OCI-LY3 (cell line): ENCODE results near the gene CHRNA7.

ENCODE experiments used
- EZH2phosphoT487 ChIP-seq: fragments of 200-600 bp; shearing (Covaris generic); IDR thresholded peaks from 2 replicates; pipeline ENCODE4 v1.6.1; 2018; ENCODE audit warnings: antibody characterized with exemption, mixed run types, low read depth
- TF ChIP-seq, protein P1 (sequence below): fragments of 200-600, 300-600 bp; sonication (generic); IDR thresholded peaks from 2 replicates; pipeline ENCODE4 v1.5.1; 2014; ENCODE audit warnings: antibody characterized with exemption, low read length, low read depth

GRCh38 chr15:32132859-32133258, 102.5 kb downstream of the CHRNA7 start:
- TF ChIP-seq, protein P1, sequence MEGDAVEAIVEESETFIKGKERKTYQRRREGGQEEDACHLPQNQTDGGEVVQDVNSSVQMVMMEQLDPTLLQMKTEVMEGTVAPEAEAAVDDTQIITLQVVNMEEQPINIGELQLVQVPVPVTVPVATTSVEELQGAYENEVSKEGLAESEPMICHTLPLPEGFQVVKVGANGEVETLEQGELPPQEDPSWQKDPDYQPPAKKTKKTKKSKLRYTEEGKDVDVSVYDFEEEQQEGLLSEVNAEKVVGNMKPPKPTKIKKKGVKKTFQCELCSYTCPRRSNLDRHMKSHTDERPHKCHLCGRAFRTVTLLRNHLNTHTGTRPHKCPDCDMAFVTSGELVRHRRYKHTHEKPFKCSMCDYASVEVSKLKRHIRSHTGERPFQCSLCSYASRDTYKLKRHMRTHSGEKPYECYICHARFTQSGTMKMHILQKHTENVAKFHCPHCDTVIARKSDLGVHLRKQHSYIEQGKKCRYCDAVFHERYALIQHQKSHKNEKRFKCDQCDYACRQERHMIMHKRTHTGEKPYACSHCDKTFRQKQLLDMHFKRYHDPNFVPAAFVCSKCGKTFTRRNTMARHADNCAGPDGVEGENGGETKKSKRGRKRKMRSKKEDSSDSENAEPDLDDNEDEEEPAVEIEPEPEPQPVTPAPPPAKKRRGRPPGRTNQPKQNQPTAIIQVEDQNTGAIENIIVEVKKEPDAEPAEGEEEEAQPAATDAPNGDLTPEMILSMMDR = no peak
- no peak for TF ChIP-seq EZH2phosphoT487
